ENCODE data around the gene BIRC6. TPM values are rescaled to one million over a fixed set of nuclear protein-coding genes. Genes with fewer than 3 reads are reported as not detected.

The BIRC6 gene
- total and polyA plus RNA-seq, 2 donors (not counting 1 experiment from before 2014, with no cell fraction given) = 41.7 to 166 TPM

- no peak overlapping the region for H3K4me3 Mint-ChIP-seq
- no peaks in the 10 kb centered on the region for H3K9me3 Mint-ChIP-seq (ENCODE audit: insufficient read depth)
- Histone ChIP-seq H3K36me3 (replicated peaks in 1 of 2; ENCODE audit: control extremely low read depth in 1 of 2, control insufficient read depth in 1 of 2, extremely low read depth in 1 of 2, insufficient read depth in 2 of 2, low read length in 1 of 2) (peaks cover 5 to 7% of the 10 kb centered on the region in 2 experiments), H3K4me1 (ENCODE audit: control insufficient read depth in 2 of 2, insufficient read depth in 2 of 2, low read length in 2 of 2) (peaks cover 4 to 17% of the 10 kb centered on the region in 2 donors), H3K27me3 (replicated peaks in 1 of 4; ENCODE audit: control extremely low read depth in 1 of 4, control insufficient read depth in 3 of 4, insufficient read depth in 4 of 4, low read length in 3 of 4) (no peaks in the 10 kb centered on the region), H3K4me3 (ENCODE audit: control extremely low read depth in 1 of 5, extremely low read depth in 1 of 5, insufficient read depth in 1 of 5, low read depth in 2 of 5, low read length in 4 of 5) (no peak overlapping the region), H3K4me2 (replicated peaks; ENCODE audit: low read depth, low read length, poor library complexity, severe bottlenecking) (no peak overlapping the region), H2AFZ (ENCODE audit: insufficient read depth, low read depth, low read length, poor library complexity, severe bottlenecking) (no peak overlapping the region), H4K20me1 (ENCODE audit: control insufficient read depth, insufficient read depth, low read length, poor library complexity, severe bottlenecking) (no peaks in the 10 kb centered on the region), H3K79me2 (ENCODE audit: control insufficient read depth, insufficient read depth, low read length) (peaks cover 9% of the 10 kb centered on the region), H3K9ac (ENCODE audit: low read length) (no peak overlapping the region), H3K9me3 (ENCODE audit: control extremely low read depth in 1 of 3, control insufficient read depth in 2 of 3, insufficient read depth in 1 of 3, low read length in 2 of 3) (no peaks in the 10 kb centered on the region), H3K27ac (ENCODE audit: low read length in 2 of 2) (no peak overlapping the region)
- no peaks in the 10 kb centered on the region for H3K27me3 Mint-ChIP-seq
- TF ChIP-seq CTCF (IDR thresholded peaks at IDR 0.05) (no peak), EZH2 (IDR thresholded peaks at IDR 0.05; ENCODE audit: borderline replicate concordance, insufficient read depth, low read depth, low read length, poor library complexity, severe bottlenecking) (no peak)
- ChIA-PET POLR2A (no interaction called here), CTCF (interaction anchor here (2.0 kb wide), 1 partner anchor 12 kb away, joined by 7 read pairs; no protein-coding TSS in a partner anchor)
- DNase-seq = no peak
- WGBS (ENCODE audit: insufficient coverage) = no CpG with 5 or more reads among the region's 3 CpGs
- ATAC-seq (ENCODE audit: low read depth) = no peak
- intact Hi-C loops (cut with micrococcal nuclease) = loop anchor here (5.0 kb wide), 1 partner anchor 852 kb away; the partner anchor contains the start of gene RASGRP3
- peaks cover 14% of the 10 kb centered on the region for H3K4me1 Mint-ChIP-seq
- no peak overlapping the region for H3K27ac Mint-ChIP-seq
These were observed 268.0 kb downstream of the BIRC6 start for GRCh38 chr2:32624812-32625211.

GRCh38 chr2:32626639-32627221 lies 269.9 kb downstream of the BIRC6 start:
- intact Hi-C loops (cut with micrococcal nuclease) = loop anchor here (5.0 kb wide), 1 partner anchor 851 kb away; the partner anchor contains the start of gene RASGRP3
- Histone ChIP-seq H3K4me1 (ENCODE audit: control insufficient read depth in 2 of 2, insufficient read depth in 2 of 2, low read length in 2 of 2) (peaks cover 4 to 17% of the 10 kb centered on the region in 2 donors), H3K27me3 (replicated peaks in 1 of 4; ENCODE audit: control extremely low read depth in 1 of 4, control insufficient read depth in 3 of 4, insufficient read depth in 4 of 4, low read length in 3 of 4) (no peaks in the 10 kb centered on the region), H3K27ac (ENCODE audit: low read length in 2 of 2) (no peak overlapping the region), H3K4me2 (replicated peaks; ENCODE audit: low read depth, low read length, poor library complexity, severe bottlenecking) (peak overlapping the region; percentile 87), H2AFZ (ENCODE audit: insufficient read depth, low read depth, low read length, poor library complexity, severe bottlenecking) (peak overlapping the region; percentile 90), H3K9me3 (ENCODE audit: control extremely low read depth in 1 of 3, control insufficient read depth in 2 of 3, insufficient read depth in 1 of 3, low read length in 2 of 3) (no peaks in the 10 kb centered on the region), H3K36me3 (replicated peaks in 1 of 2; ENCODE audit: control extremely low read depth in 1 of 2, control insufficient read depth in 1 of 2, extremely low read depth in 1 of 2, insufficient read depth in 2 of 2, low read length in 1 of 2) (peaks cover 8% of the 10 kb centered on the region in 2 experiments), H3K79me2 (ENCODE audit: control insufficient read depth, insufficient read depth, low read length) (peaks cover 20% of the 10 kb centered on the region), H3K9ac (ENCODE audit: low read length) (peak overlapping the region; percentile 75), H4K20me1 (ENCODE audit: control insufficient read depth, insufficient read depth, low read length, poor library complexity, severe bottlenecking) (no peaks in the 10 kb centered on the region), H3K4me3 (ENCODE audit: control extremely low read depth in 1 of 5, extremely low read depth in 1 of 5, insufficient read depth in 1 of 5, low read depth in 2 of 5, low read length in 4 of 5) (peak overlapping the region in 1 of 5 experiments; percentile 80)
- CTCF ChIA-PET = interaction anchor here (0.6 to 2.5 kb wide), 3 partner anchors 301 to 957 kb away, joined by 3 to 8 read pairs (median 7); partner anchors contain the start of gene RASGRP3
- Mint-ChIP-seq H3K27ac (no peak overlapping the region), H3K27me3 (no peaks in the 10 kb centered on the region), H3K4me1 (peaks cover 16% of the 10 kb centered on the region), H3K9me3 (ENCODE audit: insufficient read depth) (no peaks in the 10 kb centered on the region), H3K4me3 (no peak overlapping the region)
- POLR2A ChIA-PET = interaction anchor here (0.7 to 1.4 kb wide), 2 partner anchors 18 to 849 kb away, joined by 3 to 4 read pairs; no protein-coding TSS in a partner anchor
- DNase-seq (peak; percentile 10), ATAC-seq (ENCODE audit: low read depth) (no peak)
- 81% methylated on average over 13 of the region's 13 CpGs for WGBS (ENCODE audit: insufficient coverage)
- TF ChIP-seq EZH2 (IDR thresholded peaks at IDR 0.05; ENCODE audit: borderline replicate concordance, insufficient read depth, low read depth, low read length, poor library complexity, severe bottlenecking) (no peak), CTCF (IDR thresholded peaks at IDR 0.05) (no peak)
